Measurements from ENCODE around the gene NGEF. TPM values are rescaled to one million over a fixed set of nuclear protein-coding genes. Genes with fewer than 3 reads are reported as not detected.

Gene NGEF
- total RNA-seq, 1 donor from 2014 or later = 4.3 TPM

DNA sequence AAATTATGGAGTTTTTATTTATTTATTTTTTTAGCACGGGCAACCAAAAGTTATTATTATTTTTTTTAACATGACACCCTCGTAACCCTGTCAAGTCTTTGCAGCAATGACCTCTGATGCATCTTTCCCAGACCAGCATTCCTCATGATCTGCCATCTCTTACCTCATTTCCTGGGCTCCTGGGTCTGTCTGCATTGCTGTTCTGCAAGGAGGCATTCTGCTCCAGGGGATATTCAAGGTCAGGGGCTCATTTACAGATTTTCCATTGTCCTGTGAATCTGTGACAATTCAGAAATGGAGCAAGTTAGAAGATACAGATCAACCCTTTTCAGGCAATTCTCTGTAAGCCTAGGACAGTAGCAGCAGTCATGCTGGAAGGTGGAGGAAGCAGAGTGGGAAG lies 43.0 kb downstream of the NGEF start:
- Histone ChIP-seq H3K36me3 (no peaks in the 10 kb centered on the region), H3K4me1 (no peaks in the 10 kb centered on the region), H3F3A (ENCODE audit: low read depth) (no peaks in the 10 kb centered on the region), H2AFZ (replicated peaks) (no peak overlapping the region), H3K9me3 (ENCODE audit: low read depth) (peaks cover under 1% of the 10 kb centered on the region), H3K4me3 (no peak overlapping the region), H3K9ac (no peak overlapping the region), H3K4me2 (no peak overlapping the region), H3K79me2 (ENCODE audit: low read depth) (no peaks in the 10 kb centered on the region), H3K27me3 (no peaks in the 10 kb centered on the region), H4K20me1 (ENCODE audit: low read depth) (no peaks in the 10 kb centered on the region), H3K27ac (no peak overlapping the region)
- H3K4me1 Mint-ChIP-seq = peaks cover 13% of the 10 kb centered on the region
- peaks cover 15% of the 10 kb centered on the region for H3K27me3 Mint-ChIP-seq (ENCODE audit: insufficient read depth, low read depth)
- no peak overlapping the region for H3K27ac Mint-ChIP-seq
- H3K4me3 Mint-ChIP-seq = no peak overlapping the region
- DNase-seq (ENCODE audit: low spot score) = no peak
- peaks cover 9% of the 10 kb centered on the region for H3K9me3 Mint-ChIP-seq
- H3K36me3 Mint-ChIP-seq = no peaks in the 10 kb centered on the region
- TF ChIP-seq EZH2 (IDR thresholded peaks at IDR 0.05) (no peak), EZH2phosphoT487 (IDR thresholded peaks at IDR 0.05) (no peak)
- TF ChIP-seq, protein P1, sequence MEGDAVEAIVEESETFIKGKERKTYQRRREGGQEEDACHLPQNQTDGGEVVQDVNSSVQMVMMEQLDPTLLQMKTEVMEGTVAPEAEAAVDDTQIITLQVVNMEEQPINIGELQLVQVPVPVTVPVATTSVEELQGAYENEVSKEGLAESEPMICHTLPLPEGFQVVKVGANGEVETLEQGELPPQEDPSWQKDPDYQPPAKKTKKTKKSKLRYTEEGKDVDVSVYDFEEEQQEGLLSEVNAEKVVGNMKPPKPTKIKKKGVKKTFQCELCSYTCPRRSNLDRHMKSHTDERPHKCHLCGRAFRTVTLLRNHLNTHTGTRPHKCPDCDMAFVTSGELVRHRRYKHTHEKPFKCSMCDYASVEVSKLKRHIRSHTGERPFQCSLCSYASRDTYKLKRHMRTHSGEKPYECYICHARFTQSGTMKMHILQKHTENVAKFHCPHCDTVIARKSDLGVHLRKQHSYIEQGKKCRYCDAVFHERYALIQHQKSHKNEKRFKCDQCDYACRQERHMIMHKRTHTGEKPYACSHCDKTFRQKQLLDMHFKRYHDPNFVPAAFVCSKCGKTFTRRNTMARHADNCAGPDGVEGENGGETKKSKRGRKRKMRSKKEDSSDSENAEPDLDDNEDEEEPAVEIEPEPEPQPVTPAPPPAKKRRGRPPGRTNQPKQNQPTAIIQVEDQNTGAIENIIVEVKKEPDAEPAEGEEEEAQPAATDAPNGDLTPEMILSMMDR (IDR thresholded peaks at IDR 0.05) = no peak

DNA sequence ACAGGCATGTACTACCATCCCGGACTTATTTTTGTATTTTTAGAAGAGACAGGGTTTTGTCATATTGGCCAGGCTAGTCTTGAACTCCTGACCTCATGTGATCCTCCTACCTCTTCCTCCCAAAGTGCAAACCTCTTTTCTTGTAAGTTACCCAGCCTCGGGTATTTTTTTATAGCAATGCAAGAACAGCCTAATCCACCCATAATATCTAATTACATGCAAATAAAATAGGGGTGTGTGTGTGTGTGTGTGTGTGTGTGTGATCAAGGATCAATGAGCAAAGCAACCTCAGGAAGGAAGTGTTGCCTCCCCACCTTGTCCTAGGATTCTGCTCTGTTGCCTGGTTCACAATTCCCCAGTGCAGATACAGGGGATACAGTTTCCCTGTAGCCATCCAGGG lies 45.6 kb downstream of the NGEF start:
- Mint-ChIP-seq H3K9me3 (peaks cover 9% of the 10 kb centered on the region), H3K4me1 (no peaks in the 10 kb centered on the region), H3K27ac (no peak overlapping the region), H3K4me3 (no peak overlapping the region), H3K27me3 (ENCODE audit: insufficient read depth, low read depth) (peaks cover 9% of the 10 kb centered on the region), H3K36me3 (no peaks in the 10 kb centered on the region)
- Histone ChIP-seq H3K36me3 (no peaks in the 10 kb centered on the region), H3K9me3 (ENCODE audit: low read depth) (peaks cover 6% of the 10 kb centered on the region), H3F3A (ENCODE audit: low read depth) (no peaks in the 10 kb centered on the region), H3K27me3 (no peaks in the 10 kb centered on the region), H3K4me3 (no peak overlapping the region), H4K20me1 (ENCODE audit: low read depth) (no peaks in the 10 kb centered on the region), H3K4me2 (no peak overlapping the region), H2AFZ (replicated peaks) (no peak overlapping the region), H3K79me2 (ENCODE audit: low read depth) (no peaks in the 10 kb centered on the region), H3K27ac (no peak overlapping the region), H3K4me1 (no peaks in the 10 kb centered on the region), H3K9ac (no peak overlapping the region)
- TF ChIP-seq EZH2phosphoT487 (IDR thresholded peaks at IDR 0.05) (no peak), EZH2 (IDR thresholded peaks at IDR 0.05) (no peak)
- no peak for DNase-seq (ENCODE audit: low spot score)

DNA sequence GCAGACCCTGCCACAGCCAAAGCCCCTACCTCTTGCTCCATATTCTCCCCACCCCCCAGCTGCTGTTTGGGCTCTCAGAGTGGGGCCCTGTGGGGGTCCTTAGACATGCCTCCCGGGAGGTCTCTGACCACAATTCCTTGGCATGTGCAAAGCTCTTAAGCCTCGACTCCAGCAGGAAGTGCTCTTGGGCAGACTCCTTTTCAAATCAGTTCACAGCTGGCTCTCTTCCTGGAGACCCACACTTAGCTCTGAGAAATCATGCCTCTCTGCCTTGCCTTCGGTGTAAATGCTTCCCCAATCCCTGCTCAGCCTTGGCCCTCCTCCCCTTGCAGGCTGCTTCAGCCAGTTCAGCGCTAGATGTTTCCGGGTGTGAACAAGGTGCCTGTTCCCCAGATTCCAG lies 46.9 kb downstream of the NGEF start:
- Histone ChIP-seq H3K4me3 (no peak overlapping the region), H3K79me2 (ENCODE audit: low read depth) (no peaks in the 10 kb centered on the region), H3K4me2 (no peak overlapping the region), H3K27me3 (no peaks in the 10 kb centered on the region), H3K27ac (no peak overlapping the region), H3K36me3 (no peaks in the 10 kb centered on the region), H4K20me1 (ENCODE audit: low read depth) (no peaks in the 10 kb centered on the region), H3K9me3 (ENCODE audit: low read depth) (peaks cover 9% of the 10 kb centered on the region), H3F3A (ENCODE audit: low read depth) (no peaks in the 10 kb centered on the region), H3K9ac (no peak overlapping the region), H2AFZ (replicated peaks) (no peak overlapping the region), H3K4me1 (no peaks in the 10 kb centered on the region)
- Mint-ChIP-seq H3K36me3 (no peaks in the 10 kb centered on the region), H3K9me3 (peaks cover 11% of the 10 kb centered on the region), H3K4me3 (no peak overlapping the region), H3K27ac (no peak overlapping the region), H3K27me3 (ENCODE audit: insufficient read depth, low read depth) (peaks cover 5% of the 10 kb centered on the region), H3K4me1 (no peaks in the 10 kb centered on the region)
- no peak for DNase-seq (ENCODE audit: low spot score)
- TF ChIP-seq EZH2 (IDR thresholded peaks at IDR 0.05) (no peak), EZH2phosphoT487 (IDR thresholded peaks at IDR 0.05) (no peak)
- TF ChIP-seq, protein P1 (IDR thresholded peaks at IDR 0.05) = no peak

DNA sequence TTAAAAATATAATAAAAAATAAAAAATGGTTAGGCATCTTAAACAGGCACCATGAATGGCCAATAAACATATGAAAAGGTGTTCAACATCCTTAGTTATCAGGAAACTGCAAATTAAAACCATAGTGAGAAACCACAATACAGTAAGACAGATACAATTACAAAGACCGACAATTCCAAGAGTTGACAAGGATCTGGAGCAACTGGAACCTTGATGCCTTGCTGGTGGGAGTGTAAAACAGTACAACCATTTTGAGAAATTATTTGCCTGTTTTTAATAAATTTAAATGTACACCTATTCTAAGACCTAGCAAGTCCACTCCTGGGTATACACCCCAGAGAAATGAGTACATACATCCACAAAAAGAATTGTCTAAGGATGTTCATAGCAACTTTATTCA lies 49.1 kb downstream of the NGEF start:
- Histone ChIP-seq H3K4me3 (no peak overlapping the region), H3K36me3 (no peaks in the 10 kb centered on the region), H4K20me1 (ENCODE audit: low read depth) (no peaks in the 10 kb centered on the region), H3K9me3 (ENCODE audit: low read depth) (peaks cover 9% of the 10 kb centered on the region), H3K79me2 (ENCODE audit: low read depth) (no peaks in the 10 kb centered on the region), H3K27me3 (no peaks in the 10 kb centered on the region), H3K4me2 (no peak overlapping the region), H3K27ac (no peak overlapping the region), H3K9ac (no peak overlapping the region), H2AFZ (replicated peaks) (no peak overlapping the region), H3F3A (ENCODE audit: low read depth) (no peaks in the 10 kb centered on the region), H3K4me1 (no peaks in the 10 kb centered on the region)
- H3K27me3 Mint-ChIP-seq (ENCODE audit: insufficient read depth, low read depth) = peaks cover 6% of the 10 kb centered on the region
- H3K4me1 Mint-ChIP-seq = no peaks in the 10 kb centered on the region
- H3K27ac Mint-ChIP-seq = no peak overlapping the region
- TF ChIP-seq EZH2 (IDR thresholded peaks at IDR 0.05) (no peak), EZH2phosphoT487 (IDR thresholded peaks at IDR 0.05) (no peak)
- TF ChIP-seq, protein P1 (IDR thresholded peaks at IDR 0.05) = no peak
- no peak overlapping the region for H3K4me3 Mint-ChIP-seq
- peaks cover 14% of the 10 kb centered on the region for H3K9me3 Mint-ChIP-seq
- H3K36me3 Mint-ChIP-seq = no peaks in the 10 kb centered on the region
- DNase-seq (ENCODE audit: low spot score) = no peak

Measured in neural progenitor cell (in vitro differentiated cells).